ENCODE data around the gene EPO. TPM values are rescaled to one million over a fixed set of nuclear protein-coding genes. Genes with fewer than 3 reads are reported as not detected.

The EPO gene
- polyA plus RNA-seq, 2 of the 4 experiments (the other 2 are of a cell fraction) = not detected

DNA sequence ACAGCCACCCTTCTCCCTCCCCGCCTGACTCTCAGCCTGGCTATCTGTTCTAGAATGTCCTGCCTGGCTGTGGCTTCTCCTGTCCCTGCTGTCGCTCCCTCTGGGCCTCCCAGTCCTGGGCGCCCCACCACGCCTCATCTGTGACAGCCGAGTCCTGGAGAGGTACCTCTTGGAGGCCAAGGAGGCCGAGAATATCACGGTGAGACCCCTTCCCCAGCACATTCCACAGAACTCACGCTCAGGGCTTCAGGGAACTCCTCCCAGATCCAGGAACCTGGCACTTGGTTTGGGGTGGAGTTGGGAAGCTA is 1.2 kb downstream of the EPO start:
- peaks cover 22% of the 10 kb centered on the region for H3K4me1 ChIP-seq
- H3K27ac ChIP-seq = no peak overlapping the region
- TF ChIP-seq ZFP36 (IDR thresholded peaks at IDR 0.05; ENCODE audit: borderline replicate concordance, partially characterized antibody) (no peak), RFX5 (IDR thresholded peaks at IDR 0.05) (no peak), EP300 (IDR thresholded peaks at IDR 0.05) (no peak), EHMT2 (IDR thresholded peaks at IDR 0.05; ENCODE audit: low read depth) (no peak), JUNB (IDR thresholded peaks at IDR 0.05) (no peak), POLR2AphosphoS2 (conservative IDR thresholded peaks at IDR 0.05; ENCODE audit: low read length) (no peak), RCOR1 (IDR thresholded peaks at IDR 0.05; ENCODE audit: low read depth, low read length) (no peak), FOSB (CRISPR knock-in tag; IDR thresholded peaks at IDR 0.05) (no peak), FOXS1 (CRISPR knock-in tag; IDR thresholded peaks at IDR 0.05) (no peak), EHF (CRISPR knock-in tag; IDR thresholded peaks at IDR 0.05) (no peak), CHD4 (IDR thresholded peaks at IDR 0.05; ENCODE audit: borderline replicate concordance) (no peak), RARB (CRISPR knock-in tag; IDR thresholded peaks at IDR 0.05) (no peak), JUN (IDR thresholded peaks at IDR 0.05) (no peak), PBX3 (IDR thresholded peaks at IDR 0.05) (no peak), TFCP2L1 (CRISPR knock-in tag; IDR thresholded peaks at IDR 0.05) (no peak), SREBF2 (IDR thresholded peaks at IDR 0.05) (no peak), MAFK (IDR thresholded peaks at IDR 0.05; ENCODE audit: partially characterized antibody) (no peak)
- TF ChIP-seq, protein P1, sequence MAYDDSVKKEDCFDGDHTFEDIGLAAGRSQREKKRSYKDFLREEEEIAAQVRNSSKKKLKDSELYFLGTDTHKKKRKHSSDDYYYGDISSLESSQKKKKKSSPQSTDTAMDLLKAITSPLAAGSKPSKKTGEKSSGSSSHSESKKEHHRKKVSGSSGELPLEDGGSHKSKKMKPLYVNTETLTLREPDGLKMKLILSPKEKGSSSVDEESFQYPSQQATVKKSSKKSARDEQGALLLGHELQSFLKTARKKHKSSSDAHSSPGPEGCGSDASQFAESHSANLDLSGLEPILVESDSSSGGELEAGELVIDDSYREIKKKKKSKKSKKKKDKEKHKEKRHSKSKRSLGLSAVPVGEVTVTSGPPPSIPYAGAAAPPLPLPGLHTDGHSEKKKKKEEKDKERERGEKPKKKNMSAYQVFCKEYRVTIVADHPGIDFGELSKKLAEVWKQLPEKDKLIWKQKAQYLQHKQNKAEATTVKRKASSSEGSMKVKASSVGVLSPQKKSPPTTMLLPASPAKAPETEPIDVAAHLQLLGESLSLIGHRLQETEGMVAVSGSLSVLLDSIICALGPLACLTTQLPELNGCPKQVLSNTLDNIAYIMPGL (CRISPR knock-in tag; IDR thresholded peaks at IDR 0.05; ENCODE audit: borderline replicate concordance) = no peak
- TF ChIP-seq, protein P2, sequence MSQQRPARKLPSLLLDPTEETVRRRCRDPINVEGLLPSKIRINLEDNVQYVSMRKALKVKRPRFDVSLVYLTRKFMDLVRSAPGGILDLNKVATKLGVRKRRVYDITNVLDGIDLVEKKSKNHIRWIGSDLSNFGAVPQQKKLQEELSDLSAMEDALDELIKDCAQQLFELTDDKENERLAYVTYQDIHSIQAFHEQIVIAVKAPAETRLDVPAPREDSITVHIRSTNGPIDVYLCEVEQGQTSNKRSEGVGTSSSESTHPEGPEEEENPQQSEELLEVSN (IDR thresholded peaks at IDR 0.05; ENCODE audit: borderline replicate concordance, low read depth) = no peak
- 65% methylated on average over 8 of the region's 8 CpGs for WGBS (ENCODE audit: missing lambda C conversion rate)
- ATAC-seq (no peak), DNase-seq (ENCODE audit: low read depth in 1 of 2, low spot score in 1 of 2) (no peak), FAIRE-seq (no peak)
- no peak overlapping the region for H3K4me2 ChIP-seq
- POLR2A ChIA-PET = interaction anchor here (0.5 to 0.9 kb wide), 3 partner anchors 16 to 293 kb away, joined by 3 to 6 read pairs (median 4); partner anchors contain the start of genes POP7 and ZCWPW1
- no peak overlapping the region for H3K4me3 ChIP-seq
- CTCF ChIA-PET = interaction anchor here (0.6 to 19.8 kb wide), 9 partner anchors 9 to 1392 kb away, joined by 3 to 280 read pairs (median 9); partner anchors contain the start of genes EPHB4, POP7 and SLC12A9
- H3K9me3 ChIP-seq = no peaks in the 10 kb centered on the region

- ChIA-PET POLR2A (no interaction called here), CTCF (interaction anchor here (1.0 to 19.8 kb wide), 11 partner anchors 7 to 162 kb away, joined by 3 to 280 read pairs (median 7); partner anchors contain the start of genes EPHB4, POP7 and SLC12A9)
- DNase-seq (ENCODE audit: low read depth in 1 of 2, low spot score in 1 of 2) = no peak
- Histone ChIP-seq H3K9me3 (no peaks in the 10 kb centered on the region), H3K4me2 (no peak overlapping the region), H3K4me1 (peaks cover 32% of the 10 kb centered on the region), H3K4me3 (no peak overlapping the region), H3K27ac (no peak overlapping the region)
- WGBS (ENCODE audit: missing lambda C conversion rate) = 77% methylated on average over 14 of the region's 17 CpGs
- TF ChIP-seq CHD4 (IDR thresholded peaks at IDR 0.05; ENCODE audit: borderline replicate concordance) (no peak), ELK1 (IDR thresholded peaks at IDR 0.05; ENCODE audit: low read depth, low read length) (no peak), EP300 (IDR thresholded peaks at IDR 0.05) (no peak), RCOR1 (IDR thresholded peaks at IDR 0.05; ENCODE audit: low read depth, low read length) (no peak), SMC3 (IDR thresholded peaks at IDR 0.05) (no peak), HDAC2 (IDR thresholded peaks at IDR 0.05) (no peak), ZSCAN20 (CRISPR knock-in tag; IDR thresholded peaks at IDR 0.05) (no peak)
- TF ChIP-seq, protein P2 (IDR thresholded peaks at IDR 0.05; ENCODE audit: borderline replicate concordance, low read depth) = no peak
- no peak for FAIRE-seq
- ATAC-seq = no peak
Observed at GRCh38 chr7:100722480-100723212, 2.4 kb downstream of the EPO start.

All from A549 (cell line).